WTC11 (cell line): ENCODE results near the gene DNAJC8. TPM values are rescaled to one million over a fixed set of nuclear protein-coding genes. Genes with fewer than 3 reads are reported as not detected.

Experiments used
- ATAC-seq: fragments of 200-7000 bp; cut with Tn5 transposase; 2 replicates; pipeline ENCODE4 v1.10.0; 2021; ENCODE audit warnings: mild to moderate bottlenecking, moderate library complexity
- CTCF ChIA-PET: fragments of 300-600 bp; sonication (Branson Sonifier 250); formaldehyde crosslinking; loops from one replicate; lab custom pipeline; 2021; ENCODE audit warnings: antibody characterized with exemption; lab: Charles Lee
- POLR2A ChIA-PET: fragments of 350-600 bp; sonication (Branson Sonifier 250); formaldehyde crosslinking; loops from one replicate; lab custom pipeline; 2021; ENCODE audit warnings: antibody characterized with exemption; lab: Charles Lee
- DNase-seq: peaks from one replicate; pipeline ENCODE4 v3.0.0; 2021; ENCODE audit warnings: low spot score
- H3K27ac Mint-ChIP-seq: 2 replicates; pipeline ENCODE4 v1.8.0; 2021; ENCODE audit warnings: mixed read lengths
- H3K27me3 Mint-ChIP-seq: 2 replicates; pipeline ENCODE4 v1.8.0; 2021; ENCODE audit warnings: low read depth, mild to moderate bottlenecking, moderate library complexity, mixed read lengths
- H3K36me3 Mint-ChIP-seq: 2 replicates; pipeline ENCODE4 v1.8.0; 2021; ENCODE audit warnings: mixed read lengths
- H3K4me1 Mint-ChIP-seq: 2 replicates; pipeline ENCODE4 v1.8.0; 2022; ENCODE audit warnings: mixed read lengths
- H3K4me3 Mint-ChIP-seq: 2 replicates; pipeline ENCODE4 v1.8.0; 2021; ENCODE audit warnings: mild to moderate bottlenecking, moderate library complexity, mixed read lengths
- H3K9me3 Mint-ChIP-seq: 2 replicates; pipeline ENCODE4 v1.8.0; 2021; ENCODE audit warnings: mixed read lengths
- ATF1 ChIP-seq: sonication (generic); formaldehyde crosslinking; IDR thresholded peaks from 2 replicates; pipeline ENCODE4 v1.8.1; 2023; ENCODE audit warnings: mild to moderate bottlenecking, moderate library complexity, missing genetic modification reagents
- ATF3 ChIP-seq: sonication (generic); formaldehyde crosslinking; conservative IDR thresholded peaks from 2 replicates; pipeline ENCODE4 v1.8.1; 2022; ENCODE audit warnings: mild to moderate bottlenecking, missing genetic modification reagents
- CBFB ChIP-seq: sonication (generic); formaldehyde crosslinking; IDR thresholded peaks from 2 replicates; pipeline ENCODE4 v1.8.1; 2022; ENCODE audit warnings: mild to moderate bottlenecking, low read depth, missing genetic modification reagents
- ELF4 ChIP-seq: sonication (generic); formaldehyde crosslinking; IDR thresholded peaks from 2 replicates; pipeline ENCODE4 v1.8.1; 2022; ENCODE audit warnings: low read depth, mild to moderate bottlenecking, moderate library complexity, missing genetic modification reagents
- MAX ChIP-seq: sonication (generic); formaldehyde crosslinking; IDR thresholded peaks from 2 replicates; pipeline ENCODE4 v1.8.0; 2022; ENCODE audit warnings: mild to moderate bottlenecking, missing genetic modification reagents
- MLX ChIP-seq: sonication (generic); formaldehyde crosslinking; IDR thresholded peaks from 2 replicates; pipeline ENCODE4 v1.8.1; 2023; ENCODE audit warnings: mild to moderate bottlenecking, missing genetic modification reagents, moderate library complexity
- NR1H2 ChIP-seq: sonication (generic); formaldehyde crosslinking; IDR thresholded peaks from 2 replicates; pipeline ENCODE4 v1.9.0; 2021; ENCODE audit warnings: mild to moderate bottlenecking, moderate library complexity, missing genetic modification reagents
- NR3C1 ChIP-seq: sonication (generic); formaldehyde crosslinking; conservative IDR thresholded peaks from 2 replicates; pipeline ENCODE4 v1.8.1; 2023; ENCODE audit warnings: low read depth, mild to moderate bottlenecking, missing genetic modification reagents
- OVOL2 ChIP-seq: fragments of 250-450 bp; sonication (Bioruptor Pico); IDR thresholded peaks from 2 replicates; pipeline ENCODE4 v1.9.0; 2021; ENCODE audit warnings: mild to moderate bottlenecking, borderline replicate concordance
- SMAD4 ChIP-seq: sonication (generic); formaldehyde crosslinking; IDR thresholded peaks from 2 replicates; pipeline ENCODE4 v1.8.0; 2022; ENCODE audit warnings: mild to moderate bottlenecking, missing genetic modification reagents
- TEAD4 ChIP-seq: sonication (generic); formaldehyde crosslinking; IDR thresholded peaks from 2 replicates; pipeline ENCODE4 v1.8.0; 2022; ENCODE audit warnings: mild to moderate bottlenecking, missing genetic modification reagents
- ZNF232 ChIP-seq: sonication (generic); formaldehyde crosslinking; IDR thresholded peaks from 2 replicates; pipeline ENCODE4 v1.8.0; 2022; ENCODE audit warnings: mild to moderate bottlenecking, missing genetic modification reagents
- ZNF512 ChIP-seq: sonication (generic); formaldehyde crosslinking; IDR thresholded peaks from 2 replicates; pipeline ENCODE4 v1.8.1; 2022; ENCODE audit warnings: missing genetic modification reagents, borderline replicate concordance
- total RNA-seq: library from RNA; stranded (reverse); gene quantifications from 3 replicates; pipeline ENCODE4 v1.2.3, GENCODE V29; 2021
- TF ChIP-seq, protein P1 (sequence below): sonication (generic); formaldehyde crosslinking; IDR thresholded peaks from 2 replicates; pipeline ENCODE4 v1.8.0; 2023; ENCODE audit warnings: missing genetic modification reagents
- TF ChIP-seq, protein P2 (sequence below): sonication (generic); formaldehyde crosslinking; conservative IDR thresholded peaks from 2 replicates; pipeline ENCODE4 v1.8.1; 2023; ENCODE audit warnings: mild to moderate bottlenecking, low read depth, missing genetic modification reagents, moderate library complexity
- TF ChIP-seq, protein P3 (sequence below): sonication (generic); formaldehyde crosslinking; IDR thresholded peaks from 2 replicates; pipeline ENCODE4 v1.8.0; 2022; ENCODE audit warnings: mild to moderate bottlenecking, missing genetic modification reagents

The DNAJC8 gene
- total RNA-seq, 1 experiment from 2014 or later: 112 TPM

DNA sequence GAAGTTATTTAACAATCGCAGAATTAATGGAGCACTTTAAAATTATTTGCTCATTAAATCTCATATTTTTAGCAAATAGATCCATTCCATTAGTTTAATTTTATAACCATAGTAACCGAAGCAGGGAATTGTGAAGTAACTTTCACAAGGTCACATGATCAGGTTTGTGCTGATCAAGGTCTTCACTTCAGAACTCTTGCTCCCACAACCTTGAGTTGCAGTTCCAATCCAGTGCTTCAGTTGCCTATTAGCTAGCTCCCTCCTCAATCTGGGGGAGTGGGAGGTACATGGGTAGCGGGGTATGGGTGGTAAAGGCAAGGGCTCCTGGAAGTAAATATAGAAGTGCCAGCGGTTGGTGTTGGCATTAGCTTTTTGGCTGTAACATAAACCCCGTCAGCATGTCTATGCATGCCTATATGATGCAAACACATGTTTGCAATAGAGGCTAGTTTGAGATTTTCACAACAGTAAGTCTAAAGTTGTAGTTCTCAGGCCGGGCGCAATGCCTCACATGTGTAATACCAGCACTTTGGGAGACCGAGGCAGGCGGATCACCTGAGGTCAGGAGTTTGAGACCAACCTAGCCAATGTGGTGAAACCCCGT, 8.9 kb upstream of the DNAJC8 start:
- Mint-ChIP-seq H3K9me3 (no peaks in the 10 kb centered on the region), H3K4me1 (peaks cover 5% of the 10 kb centered on the region), H3K27ac (no peak overlapping the region), H3K36me3 (no peaks in the 10 kb centered on the region), H3K27me3 (no peaks in the 10 kb centered on the region)
- ATAC-seq (no peak), DNase-seq (no peak)
- ChIA-PET POLR2A (no interaction called here), CTCF (no interaction called here)
- no peak for TF ChIP-seq ELF4 (CRISPR knock-in tag)
- TF ChIP-seq TEAD4: no peak
- TF ChIP-seq, protein P1, sequence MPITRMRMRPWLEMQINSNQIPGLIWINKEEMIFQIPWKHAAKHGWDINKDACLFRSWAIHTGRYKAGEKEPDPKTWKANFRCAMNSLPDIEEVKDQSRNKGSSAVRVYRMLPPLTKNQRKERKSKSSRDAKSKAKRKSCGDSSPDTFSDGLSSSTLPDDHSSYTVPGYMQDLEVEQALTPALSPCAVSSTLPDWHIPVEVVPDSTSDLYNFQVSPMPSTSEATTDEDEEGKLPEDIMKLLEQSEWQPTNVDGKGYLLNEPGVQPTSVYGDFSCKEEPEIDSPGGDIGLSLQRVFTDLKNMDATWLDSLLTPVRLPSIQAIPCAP: no peak
- TF ChIP-seq MAX (CRISPR knock-in tag): no peak
- TF ChIP-seq ZNF512: no peak
- TF ChIP-seq SMAD4 (CRISPR knock-in tag): no peak
- no peak for TF ChIP-seq ZNF232 (CRISPR knock-in tag)
- TF ChIP-seq, protein P2, sequence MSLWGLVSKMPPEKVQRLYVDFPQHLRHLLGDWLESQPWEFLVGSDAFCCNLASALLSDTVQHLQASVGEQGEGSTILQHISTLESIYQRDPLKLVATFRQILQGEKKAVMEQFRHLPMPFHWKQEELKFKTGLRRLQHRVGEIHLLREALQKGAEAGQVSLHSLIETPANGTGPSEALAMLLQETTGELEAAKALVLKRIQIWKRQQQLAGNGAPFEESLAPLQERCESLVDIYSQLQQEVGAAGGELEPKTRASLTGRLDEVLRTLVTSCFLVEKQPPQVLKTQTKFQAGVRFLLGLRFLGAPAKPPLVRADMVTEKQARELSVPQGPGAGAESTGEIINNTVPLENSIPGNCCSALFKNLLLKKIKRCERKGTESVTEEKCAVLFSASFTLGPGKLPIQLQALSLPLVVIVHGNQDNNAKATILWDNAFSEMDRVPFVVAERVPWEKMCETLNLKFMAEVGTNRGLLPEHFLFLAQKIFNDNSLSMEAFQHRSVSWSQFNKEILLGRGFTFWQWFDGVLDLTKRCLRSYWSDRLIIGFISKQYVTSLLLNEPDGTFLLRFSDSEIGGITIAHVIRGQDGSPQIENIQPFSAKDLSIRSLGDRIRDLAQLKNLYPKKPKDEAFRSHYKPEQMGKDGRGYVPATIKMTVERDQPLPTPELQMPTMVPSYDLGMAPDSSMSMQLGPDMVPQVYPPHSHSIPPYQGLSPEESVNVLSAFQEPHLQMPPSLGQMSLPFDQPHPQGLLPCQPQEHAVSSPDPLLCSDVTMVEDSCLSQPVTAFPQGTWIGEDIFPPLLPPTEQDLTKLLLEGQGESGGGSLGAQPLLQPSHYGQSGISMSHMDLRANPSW: no peak
- no peak for TF ChIP-seq OVOL2
- TF ChIP-seq, protein P3, sequence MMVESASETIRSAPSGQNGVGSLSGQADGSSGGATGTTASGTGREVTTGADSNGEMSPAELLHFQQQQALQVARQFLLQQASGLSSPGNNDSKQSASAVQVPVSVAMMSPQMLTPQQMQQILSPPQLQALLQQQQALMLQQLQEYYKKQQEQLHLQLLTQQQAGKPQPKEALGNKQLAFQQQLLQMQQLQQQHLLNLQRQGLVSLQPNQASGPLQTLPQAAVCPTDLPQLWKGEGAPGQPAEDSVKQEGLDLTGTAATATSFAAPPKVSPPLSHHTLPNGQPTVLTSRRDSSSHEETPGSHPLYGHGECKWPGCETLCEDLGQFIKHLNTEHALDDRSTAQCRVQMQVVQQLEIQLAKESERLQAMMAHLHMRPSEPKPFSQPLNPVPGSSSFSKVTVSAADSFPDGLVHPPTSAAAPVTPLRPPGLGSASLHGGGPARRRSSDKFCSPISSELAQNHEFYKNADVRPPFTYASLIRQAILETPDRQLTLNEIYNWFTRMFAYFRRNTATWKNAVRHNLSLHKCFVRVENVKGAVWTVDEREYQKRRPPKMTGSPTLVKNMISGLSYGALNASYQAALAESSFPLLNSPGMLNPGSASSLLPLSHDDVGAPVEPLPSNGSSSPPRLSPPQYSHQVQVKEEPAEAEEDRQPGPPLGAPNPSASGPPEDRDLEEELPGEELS (CRISPR knock-in tag): no peak
- TF ChIP-seq CBFB (CRISPR knock-in tag): no peak
- TF ChIP-seq, all 79 proteins: peak for 0
- H3K4me3 Mint-ChIP-seq: no peak overlapping the region

DNA sequence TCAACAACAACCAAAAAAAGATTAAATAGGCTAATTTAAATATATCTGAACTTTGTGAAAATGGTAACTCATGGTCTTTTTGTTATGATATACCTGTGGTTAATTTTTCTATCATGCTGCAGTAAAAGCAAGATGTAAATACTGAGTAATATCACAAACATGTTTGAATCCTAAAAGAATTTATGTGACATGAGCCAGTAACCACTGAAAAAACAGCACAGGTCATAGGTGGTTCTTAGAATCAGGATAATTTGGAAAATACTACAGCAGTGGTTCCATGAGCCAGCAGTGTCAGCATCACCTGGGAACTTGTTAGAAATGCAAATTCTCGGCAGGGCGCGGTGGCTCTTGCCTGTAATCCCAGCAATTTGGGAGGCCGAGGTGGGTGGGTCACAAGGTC, 7.2 kb upstream of the DNAJC8 start:
- no peak overlapping the region for H3K27ac Mint-ChIP-seq
- TF ChIP-seq ATF3 (CRISPR knock-in tag) (no peak), ZNF232 (CRISPR knock-in tag) (no peak), MLX (CRISPR knock-in tag) (no peak), NR3C1 (no peak), NR1H2 (CRISPR knock-in tag) (no peak), ATF1 (CRISPR knock-in tag) (no peak)
- TF ChIP-seq, protein P2: no peak
- POLR2A ChIA-PET: no interaction called here
- no peak overlapping the region for H3K4me3 Mint-ChIP-seq
- no peaks in the 10 kb centered on the region for H3K27me3 Mint-ChIP-seq
- H3K36me3 Mint-ChIP-seq: no peaks in the 10 kb centered on the region
- no peaks in the 10 kb centered on the region for H3K4me1 Mint-ChIP-seq
- DNase-seq (no peak), ATAC-seq (no peak)
- H3K9me3 Mint-ChIP-seq: no peaks in the 10 kb centered on the region
- CTCF ChIA-PET: no interaction called here
